ENCODE data around the gene TFDP1.

- TF ChIP-seq POLR2AphosphoS5 (IDR thresholded peaks at IDR 0.05; ENCODE audit: borderline replicate concordance, low read depth, low read length) (no peak), EZH2 (IDR thresholded peaks at IDR 0.05) (no peak), FOXP2 (optimal IDR thresholded peaks at IDR 0.05; ENCODE audit: control extremely low read depth, extremely low read length, insufficient read depth) (no peak)
Observed at GRCh38 chr13:113552786-113553434, 31.6 kb upstream of the TFDP1 start.
